Measurements from ENCODE around the gene VAMP3.
"Not testable (repeated sequence)": the region's sequence is repeated elsewhere in the genome, so short reads cannot be mapped to it uniquely, and the experiment has no call there.

Gene VAMP3

DNA sequence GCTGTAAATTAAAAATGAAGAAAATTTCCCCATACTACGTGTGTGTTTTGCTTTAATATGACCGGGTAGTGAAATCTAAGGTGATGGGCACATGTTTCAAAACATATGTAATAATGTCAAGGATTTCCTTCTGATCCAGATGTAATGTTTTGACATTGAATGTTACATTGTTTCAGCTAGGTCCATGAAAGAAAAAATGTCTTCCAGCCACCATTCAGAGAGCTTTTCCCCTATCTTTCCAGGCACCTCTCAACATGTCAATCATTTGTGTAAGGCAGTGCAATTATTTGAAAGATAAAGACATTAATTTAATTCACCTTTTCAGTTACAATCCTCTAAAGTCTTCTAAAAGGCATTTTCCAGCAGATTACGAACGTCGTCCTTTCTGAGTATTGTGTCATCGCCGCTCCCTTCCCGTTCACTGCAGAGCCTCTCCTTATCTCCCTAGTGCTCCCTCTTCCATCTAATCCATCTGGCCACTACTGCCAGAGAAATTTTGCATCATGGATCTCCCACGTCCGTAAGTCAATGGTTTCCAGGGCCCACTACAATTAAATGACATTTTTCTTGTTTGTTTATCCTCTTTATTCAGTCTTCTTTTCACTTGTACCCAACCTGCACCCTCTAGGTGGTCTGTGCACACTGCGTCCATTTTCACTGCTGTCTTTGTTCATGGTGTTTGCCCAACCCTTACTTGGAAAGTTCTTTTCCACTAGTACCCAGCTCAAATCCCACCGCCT is 1.3 kb upstream of the VAMP3 start:
- DNase-seq: peak; percentile 28 to 63

DNA sequence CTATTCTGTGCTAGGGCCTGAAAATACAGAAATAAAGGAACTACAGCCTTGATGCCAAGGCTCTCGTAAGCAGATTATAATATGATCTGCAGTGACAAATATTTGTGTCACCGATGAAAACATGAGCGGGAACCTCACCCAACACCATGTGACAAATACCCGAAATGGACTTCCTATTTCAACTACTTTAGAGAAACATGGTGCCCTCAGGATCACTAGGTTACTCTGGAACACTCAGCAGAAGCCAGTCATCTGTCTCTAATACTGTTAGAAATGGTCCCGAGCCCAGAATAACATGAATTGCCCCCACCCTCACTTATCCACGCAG is 463 bp upstream of the VAMP3 start:
- no peak for DNase-seq

DNA sequence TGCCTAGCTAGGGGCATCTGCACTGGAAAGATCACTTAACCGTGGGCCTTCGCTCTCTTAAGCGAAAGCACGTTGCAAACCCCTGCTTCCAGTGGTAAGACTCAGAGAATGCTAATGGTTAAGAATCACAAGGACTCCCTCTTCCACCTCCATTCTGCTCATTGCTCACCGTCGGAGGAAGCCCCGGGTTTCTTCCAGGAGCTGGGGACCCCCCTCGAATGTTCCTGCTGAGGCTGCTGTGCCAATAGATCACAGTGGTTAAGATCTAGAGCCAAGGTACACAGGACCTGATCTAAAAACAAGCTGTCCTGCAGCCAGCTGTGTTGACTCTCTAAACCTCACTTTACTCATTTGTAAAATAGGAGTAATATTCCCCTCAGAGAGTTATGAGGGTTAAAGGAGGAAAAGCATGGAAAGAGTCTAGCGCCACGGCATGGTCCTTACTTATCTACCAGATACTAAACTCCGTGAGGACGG is 765 bp downstream of the VAMP3 start:
- DNase-seq: no peak

DNA sequence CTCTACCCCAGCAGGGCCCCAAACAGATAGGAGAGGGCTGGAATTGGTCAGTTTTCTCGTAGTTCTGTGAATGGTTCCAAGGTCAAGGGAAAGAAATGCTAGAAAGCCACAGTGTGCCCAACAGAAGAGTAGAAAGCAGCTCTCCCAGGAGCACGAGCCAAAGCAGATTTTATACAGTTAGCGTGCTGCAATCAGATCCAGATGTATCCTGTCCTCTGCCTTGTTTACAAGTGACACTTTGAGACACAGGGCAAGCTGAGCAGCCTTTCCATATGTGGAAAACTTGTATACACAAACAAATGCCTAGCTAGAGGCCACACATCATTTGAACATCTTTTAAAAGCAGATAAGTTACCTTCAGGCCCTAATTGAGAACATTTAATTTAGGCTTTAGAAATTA is 6.5 kb downstream of the VAMP3 start:
- no peak for DNase-seq

DNA sequence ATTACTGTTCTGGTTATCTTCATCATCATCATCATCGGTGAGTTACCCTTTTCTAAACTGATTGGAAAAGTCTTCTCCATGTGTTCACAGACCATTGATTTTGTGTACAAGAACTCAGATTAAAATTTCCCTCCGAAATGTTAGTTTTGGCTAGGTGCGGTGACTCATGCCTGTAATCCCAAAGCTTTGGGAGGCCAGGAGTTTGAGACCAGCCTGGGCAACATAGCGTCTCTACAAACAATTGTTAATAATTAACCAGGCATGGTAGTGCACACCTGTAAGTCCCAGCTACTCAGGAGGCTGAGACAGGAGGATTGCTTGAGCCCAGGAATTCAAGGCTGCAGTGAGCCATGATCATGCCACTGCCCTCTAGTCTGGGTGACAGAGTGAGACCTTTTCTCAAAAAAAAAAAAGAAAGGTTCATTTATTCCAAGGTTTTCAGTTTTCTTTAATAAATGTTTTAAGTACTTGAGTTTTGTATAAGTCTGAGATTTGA is 7.1 kb downstream of the VAMP3 start:
- DNase-seq: no peak

DNA sequence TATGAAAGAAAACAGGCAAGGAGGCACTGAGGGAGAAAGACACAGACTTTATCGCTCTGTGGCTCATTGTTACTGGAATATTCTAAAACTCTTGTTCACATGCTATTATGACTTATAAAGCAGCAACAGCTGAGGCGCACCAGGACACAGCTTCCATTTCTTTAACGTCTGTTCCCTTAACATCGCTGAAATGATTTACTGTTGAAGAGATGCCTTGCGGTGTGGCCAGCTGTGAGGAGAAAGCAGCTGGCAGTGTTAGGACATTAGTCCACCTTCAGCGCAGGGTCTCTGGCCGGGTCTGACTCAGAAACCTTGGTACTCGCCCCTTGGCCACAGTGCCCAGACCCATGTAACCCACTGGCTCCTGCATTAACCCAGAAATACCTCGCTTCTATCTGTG is 9.9 kb downstream of the VAMP3 start:
- no peak for DNase-seq

DNA sequence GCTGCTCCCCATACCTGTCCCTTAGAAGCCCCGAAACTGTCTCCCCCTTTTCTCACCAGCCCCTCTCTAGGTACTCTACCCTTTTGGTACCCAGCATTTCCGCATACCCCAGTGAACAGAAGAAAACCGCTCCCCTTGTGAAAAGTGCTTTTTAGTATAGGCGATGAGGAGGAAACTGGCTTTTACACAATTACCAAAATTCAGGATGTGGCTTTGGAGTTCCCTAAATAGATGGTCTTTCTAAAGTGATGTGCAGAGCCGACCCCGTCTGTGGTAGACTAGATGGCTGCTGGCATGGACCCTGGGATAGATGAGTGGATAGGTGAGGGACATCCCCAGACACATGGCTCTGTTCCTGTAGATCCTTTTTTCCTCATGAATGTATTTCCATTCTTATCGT is 10.4 kb downstream of the VAMP3 start:
- no peak for DNase-seq

DNA sequence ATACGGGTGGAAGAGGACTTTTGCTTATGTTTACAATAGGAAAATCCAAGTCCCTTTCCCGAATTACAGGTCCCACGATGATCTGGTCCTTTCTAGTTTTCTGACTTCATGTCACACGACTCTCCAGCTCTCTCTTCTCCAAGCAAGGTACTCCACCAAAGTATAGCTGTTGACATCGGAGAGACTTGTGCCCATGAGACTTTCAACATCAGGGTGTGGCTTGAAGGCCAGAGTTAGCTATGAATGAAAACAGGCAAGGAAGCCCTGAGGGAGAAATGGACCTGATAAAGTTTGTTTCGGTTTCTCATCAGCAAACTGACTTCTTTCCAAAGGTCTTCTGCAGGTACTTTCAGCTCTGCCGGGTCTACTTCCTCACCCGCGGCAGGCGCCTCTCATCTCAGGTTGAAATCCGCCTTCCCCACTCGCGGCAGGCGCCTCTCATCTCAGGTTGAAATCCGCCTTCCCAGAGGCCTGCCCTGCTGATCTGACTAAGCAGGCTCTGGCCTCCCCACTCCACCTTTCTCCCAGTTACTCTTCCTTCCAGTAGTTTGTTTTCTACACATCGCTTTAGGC is 10.9 kb downstream of the VAMP3 start:
- no peak for DNase-seq

DNA sequence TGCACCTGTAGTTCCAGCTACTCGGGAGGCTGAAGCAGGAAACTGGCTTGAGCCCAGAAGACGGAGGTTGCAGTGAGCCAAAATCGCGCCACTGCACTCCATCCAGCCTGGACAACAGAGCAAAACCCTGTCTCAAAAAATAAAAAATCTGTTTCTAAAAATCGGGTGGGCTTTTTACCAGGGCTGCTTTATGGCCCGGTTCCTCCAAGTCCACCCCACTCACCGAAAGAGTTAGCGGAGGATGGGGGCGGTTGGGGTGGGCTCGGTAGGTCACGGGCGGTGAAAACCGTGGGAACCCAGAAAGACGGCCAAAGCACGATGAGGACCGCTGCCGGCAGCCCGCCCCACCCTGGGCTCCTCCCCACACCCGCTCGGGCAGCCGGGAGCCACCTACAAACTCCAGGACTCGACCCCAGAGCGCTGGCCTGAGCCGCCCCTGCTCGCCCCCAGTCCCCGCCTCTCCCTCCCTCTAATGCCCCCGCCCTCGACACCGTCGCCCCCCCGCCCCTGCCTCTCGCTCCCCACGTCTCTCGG is 12.1 kb downstream of the VAMP3 start:
- DNase-seq: peak in 1 of 2 experiments; percentile 53

DNA sequence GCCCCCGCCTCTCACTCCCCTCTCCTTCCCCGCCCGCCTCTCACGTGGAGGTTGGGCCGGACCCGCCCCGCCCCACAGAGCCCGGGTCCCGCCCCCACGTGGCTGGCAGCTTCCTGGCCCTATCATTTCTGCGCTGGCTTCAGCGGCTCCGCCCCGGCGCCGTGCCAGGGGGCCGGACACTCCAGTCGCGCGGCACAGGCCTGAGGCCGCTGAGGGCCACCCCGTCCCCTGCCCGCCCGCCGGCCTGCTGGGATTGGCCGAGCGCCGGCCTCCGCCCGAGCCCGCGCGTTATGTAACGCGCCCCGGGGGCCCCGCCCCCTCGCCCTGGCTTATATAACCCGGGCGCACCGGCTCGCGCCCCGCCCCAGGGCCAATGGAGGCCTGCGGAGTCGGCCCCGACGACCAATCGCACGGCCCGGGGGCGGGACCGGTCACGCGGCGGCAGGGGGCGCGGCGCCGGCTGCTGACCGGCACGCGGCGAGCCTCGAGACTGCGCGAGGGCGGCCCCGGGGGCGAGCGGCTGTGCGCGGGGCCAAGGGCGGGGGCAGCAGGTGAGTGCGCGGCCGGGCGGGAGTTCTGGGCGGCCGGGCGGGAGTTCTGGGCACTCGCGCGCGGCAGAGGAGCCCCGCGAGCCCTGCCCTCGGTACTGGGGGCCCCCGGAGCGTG is 12.9 kb downstream of the VAMP3 start, which contains the start of gene PER3:
Gene PER3 (plus strand): TSS at position 466 of the 666 bp plus-strand sequence. CDS start 587 bp downstream, outside the sequence.
- DNase-seq: peak; percentile 95 to 98

DNA sequence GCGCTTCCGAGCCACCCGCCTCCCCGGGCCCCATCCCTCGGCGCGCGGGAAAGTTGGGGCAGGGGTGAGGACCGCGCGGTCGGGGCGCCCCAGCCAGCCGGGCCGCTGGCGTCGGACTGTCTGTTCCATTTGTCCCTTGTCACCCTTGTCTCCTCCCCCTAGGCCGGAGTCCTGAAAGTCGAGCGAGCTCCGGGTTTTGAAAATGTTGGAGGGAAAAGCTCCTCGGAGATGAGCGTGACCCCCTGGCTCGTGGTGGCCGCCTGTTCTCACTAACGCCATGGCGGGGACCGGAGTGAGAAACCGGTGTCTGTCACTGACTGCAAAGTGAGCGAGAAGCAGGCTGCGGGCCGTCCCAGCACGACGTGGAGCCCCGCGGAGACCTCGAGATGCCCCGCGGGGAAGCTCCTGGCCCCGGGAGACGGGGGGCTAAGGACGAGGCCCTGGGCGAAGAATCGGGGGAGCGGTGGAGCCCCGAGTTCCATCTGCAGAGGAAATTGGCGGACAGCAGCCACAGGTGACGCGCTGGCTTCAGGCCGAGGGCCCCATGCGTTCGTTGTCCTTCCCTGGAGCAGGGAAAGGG is 13.5 kb downstream of the VAMP3 start:
- DNase-seq: no peak

DNA sequence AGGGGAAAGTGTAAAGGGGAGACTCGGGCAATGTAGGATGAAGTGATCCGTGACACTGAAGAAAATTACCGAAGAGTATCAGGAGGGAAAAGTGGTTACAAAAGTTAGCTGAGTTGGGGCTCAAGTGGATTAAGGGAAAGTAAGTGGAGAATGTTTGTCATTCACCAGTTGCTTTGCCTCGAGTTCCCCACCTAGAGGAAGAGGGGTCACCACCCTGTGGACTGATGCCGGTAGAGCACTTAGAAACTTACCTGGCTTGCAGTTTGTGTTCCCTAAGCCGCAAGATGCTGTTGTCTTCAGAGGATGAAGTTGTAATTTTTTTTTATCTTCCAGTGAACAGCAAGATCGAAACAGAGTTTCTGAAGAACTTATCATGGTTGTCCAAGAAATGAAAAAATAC is 14.0 kb downstream of the VAMP3 start:
- DNase-seq: no peak

DNA sequence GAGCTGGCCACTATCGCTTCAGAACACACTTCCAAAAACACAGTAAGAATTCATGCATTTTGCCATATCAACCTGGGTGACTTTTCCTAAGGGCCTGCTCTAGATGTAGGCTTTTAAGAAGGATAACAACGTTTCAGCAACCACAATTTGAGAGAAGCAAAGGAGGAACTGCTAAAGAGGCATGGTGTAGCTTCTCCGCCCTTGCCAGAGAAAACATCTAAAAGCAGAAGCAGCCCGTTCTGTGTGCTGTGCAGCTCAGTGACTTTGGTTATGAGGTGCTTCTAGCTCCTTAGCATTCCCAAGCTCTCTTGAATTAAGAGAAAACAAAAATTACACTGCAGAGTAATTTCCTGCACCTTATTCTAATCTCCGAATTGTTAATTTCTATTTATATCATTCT is 15.7 kb downstream of the VAMP3 start:
- DNase-seq: no peak

DNA sequence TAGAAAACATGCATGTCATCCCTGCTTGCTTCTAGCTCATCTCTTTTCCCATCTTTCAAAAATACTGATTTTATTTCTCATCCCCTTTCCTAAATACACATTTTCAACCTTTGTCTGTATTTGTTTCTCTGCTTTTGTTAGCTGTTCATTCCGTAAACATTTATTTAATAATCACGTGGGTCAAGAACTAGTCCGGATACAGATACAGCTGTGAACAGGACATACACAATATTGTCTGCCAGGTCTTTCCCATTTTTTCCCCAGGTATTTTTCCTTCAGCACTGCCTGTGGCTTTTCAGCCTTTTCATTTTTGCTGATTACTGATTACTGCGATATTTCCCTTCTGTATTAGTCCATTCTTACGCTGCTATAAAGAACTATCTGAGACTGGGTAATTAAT is 18.7 kb downstream of the VAMP3 start:
- no peak for DNase-seq

DNA sequence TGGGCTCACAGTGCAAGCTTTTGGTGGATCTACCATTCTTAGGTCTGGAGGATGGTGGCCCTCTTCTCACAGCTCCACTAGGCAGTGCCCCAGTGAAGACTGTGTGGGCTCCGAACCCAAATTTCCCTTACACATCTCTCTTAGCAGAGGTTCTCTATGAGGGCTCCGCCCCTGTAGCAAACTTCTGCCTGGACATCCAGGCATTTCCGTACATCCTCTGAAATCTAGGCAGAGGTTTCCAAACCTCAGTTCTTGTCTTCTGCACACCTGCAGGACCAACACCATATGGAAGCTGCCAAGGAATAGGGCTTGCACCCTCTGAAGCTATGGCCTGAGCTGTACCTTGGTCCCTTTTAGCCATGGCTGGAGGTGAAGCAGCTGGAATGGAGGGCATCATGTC is 19.9 kb downstream of the VAMP3 start:
- not testable (repeated sequence) for DNase-seq

DNA sequence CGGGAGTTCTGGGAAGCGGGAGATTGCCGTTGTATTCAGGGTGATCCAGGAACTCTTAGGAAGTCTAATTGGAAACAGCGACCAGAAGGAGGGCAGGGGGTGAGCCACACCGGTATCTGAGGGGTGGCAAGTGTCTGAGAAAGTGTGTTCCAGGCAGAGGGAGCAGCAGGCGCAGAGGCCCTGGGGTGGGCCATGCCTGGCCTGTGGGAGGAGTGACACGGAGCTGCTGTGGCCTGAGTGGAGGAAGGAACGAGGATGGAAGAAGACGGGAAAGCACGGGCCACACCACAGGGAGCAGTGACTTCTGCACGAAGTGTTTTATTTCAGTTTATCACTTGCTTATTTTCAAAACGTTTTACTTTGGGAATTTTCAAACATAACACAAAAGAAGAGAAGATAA is 24.3 kb downstream of the VAMP3 start:
- no peak for DNase-seq

DNA sequence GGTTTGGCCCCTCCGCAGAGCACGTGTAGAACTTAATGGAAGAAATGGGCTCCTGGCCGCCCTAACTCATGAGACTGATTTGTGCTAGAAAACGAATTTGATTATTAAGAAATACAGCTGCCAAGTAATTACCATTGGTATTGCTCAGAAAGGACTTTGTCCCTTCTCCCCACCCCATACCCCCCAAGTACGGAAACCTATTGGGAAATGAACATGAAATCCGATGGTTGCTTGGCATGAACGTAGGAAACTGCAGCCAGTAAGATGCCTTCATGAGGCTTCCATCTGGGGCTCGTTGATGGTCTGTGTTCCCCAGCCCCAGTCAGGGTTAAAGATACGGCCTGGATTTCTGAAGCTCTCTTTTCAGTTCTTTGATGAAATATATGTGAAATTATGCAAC is 34.4 kb downstream of the VAMP3 start:
- no peak for DNase-seq

DNA sequence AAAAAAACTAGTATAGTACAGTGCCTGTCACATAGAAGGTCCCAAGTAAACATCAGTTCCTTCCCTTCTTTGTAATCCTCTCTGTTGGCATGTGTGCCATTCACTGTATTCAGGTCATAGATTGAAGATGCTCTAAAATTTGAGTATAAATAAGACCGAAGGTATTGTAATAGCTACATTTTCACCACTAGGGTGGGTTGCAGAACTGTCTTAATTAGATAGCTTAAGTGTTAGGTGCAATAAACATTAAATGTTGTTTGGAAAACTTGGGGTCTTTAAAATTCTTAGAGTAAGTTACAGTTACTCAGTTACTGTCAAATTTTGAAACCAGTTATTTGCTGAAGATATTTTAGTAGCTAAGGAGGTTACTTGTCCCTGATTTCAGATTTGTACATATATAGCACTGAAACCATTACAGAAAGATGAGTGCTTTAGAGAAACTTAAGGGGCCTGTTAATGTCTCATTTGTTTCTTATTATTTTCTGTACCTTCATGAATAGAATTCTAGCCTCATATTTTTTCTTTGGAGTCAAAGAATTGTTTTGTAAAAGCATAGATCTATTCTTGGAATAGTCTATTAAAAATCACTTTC is 37.3 kb downstream of the VAMP3 start:
- DNase-seq: no peak

DNA sequence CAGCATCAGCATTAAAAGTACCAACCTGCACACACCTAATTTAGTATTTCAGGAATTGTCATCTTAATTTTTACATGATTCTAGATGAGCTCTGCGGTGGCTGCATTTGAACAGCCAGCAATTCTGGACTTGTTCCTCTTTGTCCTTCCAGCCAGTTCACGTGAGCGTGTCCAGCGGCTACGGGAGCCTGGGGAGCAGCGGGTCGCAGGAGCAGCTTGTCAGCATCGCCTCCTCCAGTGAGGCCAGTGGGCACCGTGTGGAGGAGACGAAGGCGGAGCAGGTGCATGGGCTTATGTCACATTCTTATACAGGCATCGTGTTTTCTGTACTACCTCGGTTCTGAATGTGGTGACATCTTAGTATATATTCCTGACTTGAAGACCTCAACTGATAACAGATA is 38.6 kb downstream of the VAMP3 start:
- no peak for DNase-seq

DNA sequence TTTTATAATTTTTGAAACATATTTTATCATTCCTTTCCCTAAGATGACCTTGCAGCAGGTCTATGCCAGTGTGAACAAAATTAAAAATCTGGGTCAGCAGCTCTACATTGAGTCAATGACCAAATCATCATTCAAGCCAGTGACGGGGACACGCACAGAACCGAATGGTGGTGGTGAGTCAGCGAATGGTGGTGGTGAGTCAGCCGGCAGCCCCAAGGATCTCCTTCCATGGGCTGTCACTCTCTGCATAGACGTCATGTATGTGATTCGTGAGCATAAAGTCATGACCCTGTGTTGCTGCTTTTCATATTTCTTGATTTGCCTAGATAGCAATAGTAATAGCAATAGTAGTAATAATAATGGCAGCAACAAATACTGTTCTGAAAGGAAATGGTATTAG is 39.3 kb downstream of the VAMP3 start:
- no peak for DNase-seq

DNA sequence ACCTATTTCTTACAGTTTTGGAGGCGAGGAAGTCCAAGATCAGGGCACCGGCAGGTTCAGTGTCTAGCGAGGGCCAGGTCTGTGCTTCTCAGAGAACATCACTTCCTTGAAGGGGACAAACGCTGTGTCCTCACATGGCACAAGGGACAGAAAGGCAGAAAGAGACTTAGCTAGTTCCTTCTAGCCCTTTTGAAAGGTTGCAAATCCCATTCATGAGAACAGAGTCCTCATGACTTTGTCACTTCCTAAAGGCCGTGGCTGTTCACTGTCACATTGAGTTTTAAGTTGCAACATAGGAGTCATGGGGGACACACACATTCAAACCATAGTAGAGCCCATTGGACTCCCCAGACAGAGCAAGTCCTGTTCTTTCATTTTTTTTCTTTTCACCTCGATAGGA is 40.4 kb downstream of the VAMP3 start:
- DNase-seq: no peak

DNA sequence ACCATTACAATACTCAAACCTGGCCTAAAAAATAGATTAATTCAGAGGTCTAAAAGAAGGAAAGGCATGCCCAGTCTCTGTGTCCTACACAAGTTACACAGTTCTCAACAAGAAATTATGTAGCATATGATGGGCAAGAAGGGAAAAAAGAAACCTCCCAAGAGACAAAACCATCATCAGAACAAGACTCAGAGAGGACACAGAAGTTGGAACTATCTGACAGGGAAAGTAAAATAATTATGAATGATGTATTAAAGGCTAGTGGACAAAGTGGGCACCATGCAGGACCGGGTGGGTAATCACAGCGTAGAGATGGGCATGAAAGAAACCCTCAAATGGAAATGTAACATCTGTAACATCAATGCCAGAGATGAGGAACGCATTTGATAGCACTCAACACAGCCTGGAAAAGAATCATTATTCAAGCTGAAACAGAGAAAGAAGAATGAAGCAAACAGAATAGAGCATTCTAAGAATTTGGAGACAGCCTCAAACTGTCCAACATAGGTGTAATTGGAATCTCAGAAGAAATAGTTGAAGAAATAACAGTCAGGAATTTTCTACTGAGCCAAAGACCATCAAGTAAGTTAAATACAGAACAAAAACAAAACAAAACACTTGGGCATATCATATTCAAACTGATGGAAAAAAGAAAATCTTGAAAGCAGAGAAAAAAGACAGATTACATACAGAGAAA is 42.7 kb downstream of the VAMP3 start:
- no peak for DNase-seq

Data from NCI-H1930 (cell line).